MM.1S (cell line): ENCODE results near the gene PODXL2.

ENCODE experiments used
- DNase-seq: peaks from one replicate; pipeline ENCODE4 v3.0.0-alpha.2; 2015
- H2AFZ ChIP-seq: fragments of 300-600 bp; sonication (generic); 2 replicates; pipeline ENCODE4 v1.6.0; 2016; ENCODE audit warnings: antibody characterized with exemption, low read length
- H3F3A ChIP-seq: fragments of 300-600 bp; sonication (generic); 2 replicates; pipeline ENCODE4 v1.6.1; 2016; ENCODE audit warnings: mild to moderate bottlenecking, antibody characterized with exemption, low read length, moderate library complexity, mixed read lengths; ENCODE audit not compliant: insufficient read depth
- H3K27ac ChIP-seq: fragments of 300-600 bp; sonication (generic); 2 replicates; pipeline ENCODE4 v1.5.1; 2016; ENCODE audit warnings: mild to moderate bottlenecking, low read length
- H3K27me3 ChIP-seq: fragments of 300-600 bp; sonication (generic); replicated peaks from 2 replicates; pipeline ENCODE4 v1.6.0; 2016; ENCODE audit warnings: low read length; ENCODE audit not compliant: insufficient read depth
- H3K36me3 ChIP-seq: fragments of 300-600 bp; sonication (generic); replicated peaks from 2 replicates; pipeline ENCODE4 v1.6.1; 2016; ENCODE audit warnings: mild to moderate bottlenecking, low read length, mixed read lengths; ENCODE audit not compliant: insufficient read depth
- H3K4me1 ChIP-seq: fragments of 300-600 bp; sonication (generic); 2 replicates; pipeline ENCODE4 v1.6.1; 2016; ENCODE audit warnings: low read length, mixed read lengths
- H3K4me2 ChIP-seq: fragments of 300-600 bp; sonication (generic); 2 replicates; pipeline ENCODE4 v1.6.0; 2016; ENCODE audit warnings: low read depth, low read length
- H3K4me3 ChIP-seq: fragments of 300-600 bp; sonication (generic); 2 replicates; pipeline ENCODE4 v1.5.1; 2016; ENCODE audit warnings: low read length, mixed read lengths
- H3K79me2 ChIP-seq: fragments of 300-600 bp; sonication (generic); 2 replicates; pipeline ENCODE4 v1.6.1; 2016; ENCODE audit warnings: mixed run types, low read length, mixed read lengths
- H3K9ac ChIP-seq: fragments of 300-600 bp; sonication (generic); 2 replicates; pipeline ENCODE4 v1.6.1; 2016; ENCODE audit warnings: low read length, mixed read lengths
- H3K9me2 ChIP-seq: fragments of 300-600 bp; sonication (generic); replicated peaks from 2 replicates; pipeline ENCODE4 v1.6.1; 2016; ENCODE audit warnings: mild to moderate bottlenecking, low read length, mixed read lengths; ENCODE audit not compliant: insufficient read depth
- H3K9me3 ChIP-seq: fragments of 300-600 bp; sonication (generic); replicated peaks from 2 replicates; pipeline ENCODE4 v1.6.1; 2016; ENCODE audit warnings: mild to moderate bottlenecking, low read length, mixed read lengths; ENCODE audit not compliant: insufficient read depth
- H4K20me1 ChIP-seq: fragments of 300-600 bp; sonication (generic); 2 replicates; pipeline ENCODE4 v1.6.1; 2016; ENCODE audit warnings: mild to moderate bottlenecking, low read length, moderate library complexity, mixed read lengths; ENCODE audit not compliant: insufficient read depth
- CTCF ChIP-seq: fragments of 300-600 bp; sonication (generic); IDR thresholded peaks from 2 replicates; pipeline ENCODE4 v1.5.1; 2016; ENCODE audit warnings: antibody characterized with exemption, low read length, mixed read lengths
- EZH2 ChIP-seq: fragments of 300-600 bp; sonication (generic); optimal IDR thresholded peaks from 2 replicates; pipeline ENCODE3; 2017; ENCODE audit warnings: low read depth, mild to moderate bottlenecking, antibody characterized with exemption, low read length, mixed read lengths
- EZH2phosphoT487 ChIP-seq: fragments of 300-600 bp; sonication (generic); IDR thresholded peaks from 2 replicates; pipeline ENCODE4 v1.6.1; 2018; ENCODE audit warnings: antibody characterized with exemption, low read length

The PODXL2 gene

GRCh38 chr3:127606981-127607595, 21.9 kb upstream of the PODXL2 start:
- Histone ChIP-seq H3K79me2 (peaks cover 87% of the 10 kb centered on the region), H3K36me3 (peaks cover 30% of the 10 kb centered on the region), H3K27ac (no peak overlapping the region)

GRCh38 chr3:127607675-127608361, 21.2 kb upstream of the PODXL2 start:
- Histone ChIP-seq H4K20me1 (0 out of 2 replicates have a peak, but pooled peaks cover 7% of the 10 kb centered on the region), H3K27me3 (no peaks in the 10 kb centered on the region), H3K27ac (no peak overlapping the region), H3K9me2 (no peaks in the 10 kb centered on the region), H3K4me3 (no peak overlapping the region), H3K79me2 (peaks cover 87% of the 10 kb centered on the region), H3F3A (no peaks in the 10 kb centered on the region), H3K9ac (no peak overlapping the region), H3K9me3 (no peaks in the 10 kb centered on the region), H3K4me2 (no peak overlapping the region), H3K4me1 (no peaks in the 10 kb centered on the region), H3K36me3 (peaks cover 25% of the 10 kb centered on the region; the same call in 1 of the 2 replicates), H2AFZ (no peak overlapping the region)
- no peak for TF ChIP-seq EZH2
- no peak for TF ChIP-seq EZH2phosphoT487
- no peak for TF ChIP-seq CTCF
- no peak for DNase-seq

More at GRCh38 chr3:127606981-127607595, 21.9 kb upstream of the PODXL2 start:
- Histone ChIP-seq H4K20me1 (peaks cover 12% of the 10 kb centered on the region; the same call in 1 of the 2 replicates), H3F3A (no peaks in the 10 kb centered on the region), H3K9me3 (no peaks in the 10 kb centered on the region), H3K9me2 (no peaks in the 10 kb centered on the region), H3K4me2 (no peak overlapping the region), H3K27me3 (no peaks in the 10 kb centered on the region), H3K9ac (no peak overlapping the region), H2AFZ (no peak overlapping the region), H3K4me1 (no peaks in the 10 kb centered on the region), H3K4me3 (no peak overlapping the region)
- no peak for DNase-seq
- TF ChIP-seq EZH2phosphoT487 (no peak), EZH2 (no peak), CTCF (no peak)

- H3K4me3 ChIP-seq, result no peak overlapping the region
- no peaks in the 10 kb centered on the region for H3K9me3 ChIP-seq
- H3F3A ChIP-seq, result no peaks in the 10 kb centered on the region
- H3K4me2 ChIP-seq, result no peak overlapping the region
- peaks cover 88% of the 10 kb centered on the region for H3K79me2 ChIP-seq
- H3K27me3 ChIP-seq, result no peaks in the 10 kb centered on the region
- H3K9me2 ChIP-seq, result no peaks in the 10 kb centered on the region
- H3K36me3 ChIP-seq, result peaks cover 25% of the 10 kb centered on the region; the same call in 1 of the 2 replicates
- no peak overlapping the region for H3K27ac ChIP-seq
- no peaks in the 10 kb centered on the region for H3K4me1 ChIP-seq
- no peak overlapping the region for H3K9ac ChIP-seq
- no peak for DNase-seq
- TF ChIP-seq EZH2phosphoT487, result no peak
- no peak for TF ChIP-seq CTCF
- no peak for TF ChIP-seq EZH2
- 0 out of 2 replicates have a peak, but pooled peaks cover 7% of the 10 kb centered on the region for H4K20me1 ChIP-seq
- no peak overlapping the region for H2AFZ ChIP-seq
These were observed 20.6 kb upstream of the PODXL2 start for GRCh38 chr3:127608362-127608718.
